Vein endothelial cell (primary cell): ENCODE measurements around the gene SHISA4. TPM values are rescaled to one million over a fixed set of nuclear protein-coding genes. Genes with fewer than 3 reads are reported as not detected.

Experiments
- small RNA-seq: library from RNA; depleted of rRNA; stranded (forward); fragments of <200 nt; gene quantifications from one replicate; pipeline ENCODE3, GENCODE V24; 2012
- total RNA-seq: library from RNA; depleted of rRNA; stranded (reverse); fragments of >200 nt; gene quantifications from 2 replicates; pipeline ENCODE4 v1.2.3, GENCODE V29; 2012

The SHISA4 gene
- 17.4 and 20.3 TPM in 2 replicates for total RNA-seq

GRCh38 chr1:201888282-201889089 lies at the start of gene SHISA4:
TSS of gene SHISA4 (plus strand) at chr1:201888898. CDS start at chr1:201888995, 97 bp downstream.

Small RNAs within 50 kb of the gene (small RNA-seq; reads per million reads assigned to genes)
- 0.19 reads per million for gene MIR6739

Other genes with a start within 250 kb of the SHISA4 start
- 37.9 and 50.2 TPM in 2 replicates for gene IPO9, start 59.7 kb upstream of the SHISA4 start, total RNA-seq
- under 0.01 and 0.10 TPM in 2 replicates for gene LMOD1, start 57.6 kb downstream of the SHISA4 start, total RNA-seq
- 49.6 and 66.3 TPM in 2 replicates for gene TIMM17A, start 66.6 kb downstream of the SHISA4 start, total RNA-seq
- gene RNPEP, start 93.8 kb downstream of the SHISA4 start, total RNA-seq: 63.6 and 76.4 TPM in 2 replicates
- gene ELF3, start 121.7 kb downstream of the SHISA4 start, total RNA-seq: 0.10 and 0.65 TPM in 2 replicates
- not detected in 2 replicates for gene GPR37L1, start 234.0 kb downstream of the SHISA4 start, total RNA-seq